GM19035 (cell line): Measurements from ENCODE around the gene ZNF454.

Experiments used
- ATAC-seq: cut with Tn5 transposase; IDR thresholded peaks from one replicate; pipeline ENCODE4 v1.9.1; 2021; ENCODE audit not compliant: unreplicated experiment

The ZNF454 gene

DNA sequence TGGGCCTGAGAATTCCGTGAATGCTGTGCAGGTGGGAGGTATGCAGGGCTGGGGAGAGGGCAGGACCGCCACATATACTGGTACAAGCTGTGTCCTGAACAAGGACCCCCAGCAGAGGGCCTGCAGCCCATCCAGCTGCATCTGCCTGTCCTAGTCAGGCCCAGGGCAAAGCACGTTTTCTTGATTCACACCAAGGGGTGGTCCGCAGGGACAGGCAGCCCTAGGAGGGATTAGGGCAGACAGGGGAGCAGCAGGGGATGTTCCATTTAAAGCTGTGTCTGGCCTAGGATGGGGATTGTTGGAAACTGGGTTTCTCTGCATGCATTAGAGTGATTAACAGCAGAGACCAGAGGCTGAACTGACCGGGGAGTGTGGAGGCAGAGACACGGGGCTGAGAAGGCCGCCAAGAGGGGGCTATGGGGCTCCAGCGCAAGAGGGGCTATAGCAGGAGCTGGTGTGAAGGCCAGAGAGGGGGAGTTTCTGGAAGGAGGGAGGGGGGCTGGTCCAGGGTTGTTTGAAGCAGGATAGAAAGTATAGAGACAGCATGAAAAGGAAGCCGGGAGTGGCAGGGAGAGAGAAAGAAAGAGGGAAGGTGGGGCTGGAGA is 51.4 kb downstream of the ZNF454 start:
- no peak for ATAC-seq

DNA sequence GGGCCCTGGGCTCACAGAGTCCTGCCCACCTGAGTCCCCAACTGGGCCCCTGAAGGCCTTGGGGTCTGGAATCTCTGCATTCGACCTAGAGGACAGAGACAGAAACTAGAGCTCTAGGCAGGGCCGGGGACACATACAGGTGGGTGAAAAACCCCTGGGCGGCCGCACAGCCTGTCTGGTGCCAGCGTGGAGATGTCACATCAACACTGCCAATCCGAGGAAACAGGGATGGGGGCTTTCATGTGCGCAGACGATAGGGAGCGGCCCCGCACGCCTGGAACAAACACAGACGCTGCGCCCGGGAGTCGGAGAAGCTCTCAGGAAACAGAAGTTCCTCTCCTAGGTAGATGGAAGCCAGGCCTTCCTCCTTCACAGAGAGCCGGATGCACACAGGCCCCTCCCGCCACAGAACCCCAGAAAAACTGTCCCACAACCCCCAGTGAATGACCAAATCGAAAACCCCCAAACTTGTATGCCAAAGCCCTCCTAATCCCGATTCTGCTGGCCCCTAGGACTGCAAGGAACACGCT is 52.3 kb downstream of the ZNF454 start:
- no peak for ATAC-seq

DNA sequence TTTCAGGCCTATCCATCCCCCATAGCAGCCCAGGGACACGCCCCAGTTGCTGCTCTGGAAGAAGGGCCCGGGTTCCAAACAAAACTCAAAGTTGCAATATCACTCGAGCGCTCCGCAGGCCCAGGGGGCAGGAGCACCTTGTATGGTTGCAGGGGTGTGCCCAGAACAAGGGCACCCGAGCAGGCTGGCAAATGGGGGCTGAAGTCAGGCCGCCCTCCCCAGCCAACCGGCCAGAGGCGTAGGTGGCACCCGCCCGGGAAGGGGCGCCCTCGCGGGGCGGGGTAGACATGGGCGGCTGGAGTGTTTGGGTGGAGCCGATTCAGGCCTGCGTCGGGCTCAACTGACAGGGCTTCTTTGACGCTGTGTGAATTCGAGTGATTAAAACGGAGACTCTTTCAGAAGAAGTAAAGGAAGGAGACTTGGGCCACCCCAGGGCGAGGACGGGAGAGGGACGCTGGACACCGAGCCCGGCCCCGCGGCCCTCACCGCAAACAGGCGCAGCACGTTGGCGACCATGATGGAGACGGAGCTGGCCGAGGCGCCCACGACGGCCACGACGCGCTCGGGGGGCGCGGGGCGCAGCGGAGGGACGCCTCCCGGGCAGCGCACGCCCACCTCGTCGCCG is 53.1 kb downstream of the ZNF454 start:
- ATAC-seq = no peak

DNA sequence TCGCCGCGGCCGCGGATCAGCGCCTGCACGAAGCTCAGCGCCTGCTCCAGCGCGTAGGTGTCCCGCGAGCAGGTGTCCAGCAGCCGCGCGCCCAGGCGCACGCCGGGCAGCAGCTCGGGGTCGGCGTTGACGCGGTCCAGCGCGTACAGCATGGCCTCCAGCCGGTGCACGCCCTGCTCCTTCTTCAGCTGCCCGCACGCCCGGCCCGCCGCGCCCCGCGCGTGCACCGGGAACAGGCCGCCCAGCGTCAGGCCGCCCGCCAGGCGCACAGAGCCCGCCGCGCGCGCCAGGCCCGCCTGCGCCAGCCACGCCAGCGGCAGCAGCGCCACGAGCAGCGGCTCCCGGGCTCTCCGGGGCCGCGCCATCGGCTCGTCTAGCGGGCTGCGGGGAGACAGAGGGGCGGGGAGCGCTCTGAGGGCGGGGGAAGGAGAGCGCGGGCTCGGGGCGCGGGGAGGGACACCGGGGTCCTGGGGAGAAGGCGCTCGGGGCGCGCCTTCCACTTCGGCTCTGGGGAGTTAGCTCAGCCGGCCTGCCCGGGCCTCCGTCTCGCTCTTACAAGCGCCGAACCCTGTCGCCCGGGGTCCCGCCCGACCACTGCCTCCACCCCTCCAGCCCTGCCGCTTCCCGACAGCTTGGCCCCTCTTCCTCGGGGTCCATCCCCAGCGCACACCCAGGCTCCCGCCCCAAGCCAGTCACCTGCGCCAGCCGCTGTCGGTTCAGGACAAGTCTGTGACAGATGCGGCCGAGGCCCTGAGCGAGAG is 53.8 kb downstream of the ZNF454 start, which contains the start of gene GRM6:
GRM6 (minus strand) TSS at position 741 of the 761 bp plus-strand sequence; CDS start at position 365, 376 bp downstream.
- ATAC-seq = no peak

DNA sequence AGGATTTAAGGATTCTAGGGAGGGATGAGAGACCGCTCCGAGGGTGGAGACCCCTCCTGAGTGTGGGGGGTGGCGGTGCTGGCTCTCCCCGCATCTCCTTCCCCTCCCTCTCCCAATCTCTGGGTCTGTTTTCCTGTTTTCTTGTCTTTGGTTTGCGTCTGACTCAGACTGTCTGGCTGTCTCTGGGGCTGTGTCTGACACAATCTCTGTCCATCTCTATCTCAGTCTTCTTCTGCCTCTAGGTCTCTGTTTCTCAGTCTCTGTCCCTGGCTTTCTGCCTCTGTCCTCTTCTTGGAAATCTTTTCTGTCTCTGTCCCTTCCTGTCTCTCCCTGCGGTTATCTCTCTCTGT is 54.3 kb downstream of the ZNF454 start:
- no peak for ATAC-seq

DNA sequence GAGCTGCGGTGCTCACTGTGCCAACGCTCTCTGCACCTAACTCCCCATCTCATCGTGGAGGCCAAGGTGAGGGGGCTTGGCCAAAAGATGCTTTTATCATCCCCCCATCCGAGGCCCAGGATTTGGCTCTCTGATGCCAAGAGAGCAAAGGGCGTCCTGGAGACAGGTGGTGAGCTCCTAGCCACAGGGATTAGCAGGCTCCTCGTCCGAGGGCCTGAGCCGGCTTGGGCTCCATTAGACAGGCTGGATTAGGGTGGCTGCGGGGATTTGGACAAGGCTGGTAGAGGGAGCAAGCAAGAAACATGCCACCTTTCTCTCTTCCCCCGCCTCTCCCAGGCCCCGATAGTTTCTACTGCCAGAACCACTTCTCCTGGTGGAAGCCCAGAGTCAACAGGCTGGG is 55.2 kb downstream of the ZNF454 start:
- ATAC-seq = no peak

DNA sequence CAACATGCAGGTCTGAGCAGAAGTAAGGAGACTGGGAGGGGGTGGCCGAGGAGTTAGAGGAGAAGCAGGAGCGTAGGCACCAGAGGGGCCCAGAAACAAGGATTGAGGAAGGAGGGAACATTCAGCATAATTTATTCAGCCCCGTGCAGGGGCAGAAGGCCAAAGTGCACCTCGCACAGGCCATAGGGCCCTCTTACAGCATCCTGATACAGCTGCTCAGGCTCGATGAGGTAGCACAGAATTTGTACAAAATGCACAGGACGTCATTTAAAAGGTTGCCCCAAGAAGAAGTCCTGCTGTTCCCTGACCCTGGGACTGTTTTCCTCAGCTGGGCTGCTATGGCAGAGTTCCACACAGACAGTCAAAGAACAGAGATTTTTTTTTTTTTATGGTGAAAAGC is 56.2 kb downstream of the ZNF454 start:
- no peak for ATAC-seq

DNA sequence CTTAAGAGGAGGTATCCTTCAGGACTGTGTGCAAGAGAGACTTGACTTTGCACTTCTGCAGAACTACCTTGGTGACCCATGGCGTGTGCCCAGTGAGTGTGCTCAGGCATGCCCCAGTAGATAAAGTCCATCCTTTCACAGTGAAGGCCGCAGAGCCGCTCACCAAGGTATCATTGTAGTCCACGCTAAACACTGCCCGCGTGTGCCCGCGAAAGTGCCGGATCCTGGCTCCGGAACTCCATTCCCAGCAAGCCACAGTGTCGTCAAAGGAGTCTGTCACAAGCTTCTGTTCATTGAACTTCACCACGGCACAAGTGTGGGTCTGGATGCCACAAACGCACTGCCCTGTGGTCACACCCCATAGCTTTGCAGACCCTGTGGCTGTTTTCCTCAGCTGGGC is 57.4 kb downstream of the ZNF454 start:
- no peak for ATAC-seq

DNA sequence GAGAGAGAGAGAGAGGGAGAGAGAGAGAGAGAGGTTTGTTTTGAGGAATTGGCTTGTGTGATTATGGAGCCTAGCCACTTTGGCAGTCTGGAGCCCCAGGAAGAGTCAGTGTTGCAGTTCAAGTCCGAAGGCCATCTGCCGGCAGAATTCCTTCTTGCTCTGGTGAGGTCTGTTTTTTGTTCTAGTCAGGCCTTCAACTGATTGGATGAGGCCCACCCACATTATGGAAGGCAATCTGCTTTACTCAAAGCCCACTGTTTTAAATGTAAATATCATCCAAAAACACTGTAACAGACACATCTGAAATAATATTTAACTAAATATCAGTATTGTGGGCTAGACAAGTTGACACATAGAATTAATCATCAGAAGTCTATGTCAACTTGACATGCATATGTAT is 65.6 kb downstream of the ZNF454 start:
- no peak for ATAC-seq

DNA sequence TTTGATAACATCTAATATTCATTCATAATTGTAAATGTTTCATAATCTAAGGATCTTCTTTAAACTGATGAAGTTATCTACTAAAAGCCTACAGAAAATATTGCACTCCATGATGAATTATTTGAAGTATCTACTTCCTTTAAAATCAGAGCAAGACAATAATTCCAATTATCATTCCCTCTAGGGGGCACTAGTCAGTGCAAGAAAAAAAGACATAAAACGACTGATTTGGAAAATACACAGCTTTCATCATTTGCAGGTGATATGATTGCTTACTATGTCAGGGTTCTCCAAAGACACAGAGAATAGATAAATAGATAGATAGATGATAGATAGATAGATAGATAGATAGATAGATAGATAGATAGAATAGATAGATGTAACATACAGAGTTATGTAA is 67.7 kb downstream of the ZNF454 start:
- ATAC-seq = no peak
